ENCODE data around the gene TBC1D10A.

DNA sequence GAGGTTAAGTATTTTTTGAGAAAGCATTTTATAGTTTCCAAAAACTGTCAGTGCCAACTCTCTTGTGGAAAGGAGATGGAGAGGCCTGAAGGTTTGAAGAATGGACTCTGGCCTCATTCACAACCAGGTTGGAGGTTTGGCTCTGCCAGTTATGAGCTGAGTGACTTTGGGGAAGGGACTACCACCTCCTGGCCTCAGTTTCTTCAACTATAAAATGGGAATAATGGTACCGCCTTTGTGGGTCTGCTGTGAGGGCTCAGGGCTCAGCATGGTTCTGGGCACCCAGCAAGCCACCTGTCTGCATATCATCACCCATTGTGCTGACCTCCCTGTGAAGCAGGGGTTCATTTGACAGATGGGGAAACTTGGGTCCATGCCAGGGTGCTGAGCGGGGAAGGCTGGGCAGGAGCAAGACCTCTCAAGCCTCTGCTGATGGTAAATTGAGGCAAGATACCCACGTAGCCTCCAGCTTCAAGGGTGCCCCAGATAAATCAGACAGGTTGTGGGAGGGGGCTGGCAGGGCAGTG is 76.6 kb downstream of the TBC1D10A start:
- TF ChIP-seq, protein P1, sequence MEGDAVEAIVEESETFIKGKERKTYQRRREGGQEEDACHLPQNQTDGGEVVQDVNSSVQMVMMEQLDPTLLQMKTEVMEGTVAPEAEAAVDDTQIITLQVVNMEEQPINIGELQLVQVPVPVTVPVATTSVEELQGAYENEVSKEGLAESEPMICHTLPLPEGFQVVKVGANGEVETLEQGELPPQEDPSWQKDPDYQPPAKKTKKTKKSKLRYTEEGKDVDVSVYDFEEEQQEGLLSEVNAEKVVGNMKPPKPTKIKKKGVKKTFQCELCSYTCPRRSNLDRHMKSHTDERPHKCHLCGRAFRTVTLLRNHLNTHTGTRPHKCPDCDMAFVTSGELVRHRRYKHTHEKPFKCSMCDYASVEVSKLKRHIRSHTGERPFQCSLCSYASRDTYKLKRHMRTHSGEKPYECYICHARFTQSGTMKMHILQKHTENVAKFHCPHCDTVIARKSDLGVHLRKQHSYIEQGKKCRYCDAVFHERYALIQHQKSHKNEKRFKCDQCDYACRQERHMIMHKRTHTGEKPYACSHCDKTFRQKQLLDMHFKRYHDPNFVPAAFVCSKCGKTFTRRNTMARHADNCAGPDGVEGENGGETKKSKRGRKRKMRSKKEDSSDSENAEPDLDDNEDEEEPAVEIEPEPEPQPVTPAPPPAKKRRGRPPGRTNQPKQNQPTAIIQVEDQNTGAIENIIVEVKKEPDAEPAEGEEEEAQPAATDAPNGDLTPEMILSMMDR (IDR thresholded peaks at IDR 0.05; ENCODE audit: insufficient read depth, low read depth, low read length) = no peak
- TF ChIP-seq EZH2 (IDR thresholded peaks at IDR 0.05; ENCODE audit: insufficient read depth, low read length) = no peak

Measured in astrocyte (in vitro differentiated cells and primary cell).